Activated CD4-positive, CD25-positive, alpha-beta regulatory T cell treated with anti-CD3 and anti-CD28 coated beads, Interleukin-2, amount 50 U/mL, for 72 hours (primary cell): ENCODE measurements around the gene RPL15.

Experiments used
- DNase-seq: peaks from one replicate; pipeline ENCODE4 v3.0.0; 2021

The RPL15 gene

DNA sequence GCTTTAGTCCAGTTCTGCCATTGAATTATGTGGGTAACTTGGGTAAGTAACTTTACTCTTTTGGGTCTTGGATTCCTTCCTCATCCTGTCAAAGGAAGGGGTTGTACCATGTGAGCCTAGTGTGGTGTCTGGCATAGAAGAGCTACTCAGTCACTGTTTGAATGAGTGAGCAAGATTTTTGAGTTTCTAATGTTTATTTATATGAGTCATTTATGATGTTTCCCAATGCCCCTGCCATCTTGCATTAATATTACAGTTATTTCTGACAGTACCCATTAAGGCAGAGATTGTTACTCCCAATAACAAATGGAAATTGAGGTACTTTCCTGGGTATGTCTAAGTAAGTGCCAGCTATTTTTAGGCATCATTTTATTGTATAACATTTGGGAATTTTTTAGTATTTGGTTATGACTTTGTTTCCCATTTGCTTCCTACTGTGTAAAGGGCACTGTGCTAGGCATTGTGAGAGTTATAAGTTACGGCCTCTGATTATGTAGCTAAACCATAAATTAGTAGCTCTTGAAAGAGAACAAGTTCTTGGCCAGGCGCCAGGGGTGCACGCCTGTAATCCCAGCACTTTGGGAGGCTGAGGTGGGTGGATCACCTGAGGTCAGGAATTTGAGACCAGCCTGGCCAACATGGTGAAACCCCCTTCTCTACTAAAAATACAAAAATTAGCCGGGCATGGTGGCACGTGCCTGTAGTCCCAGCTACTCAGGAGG, 51.7 kb downstream of the RPL15 start:
- DNase-seq = no peak

DNA sequence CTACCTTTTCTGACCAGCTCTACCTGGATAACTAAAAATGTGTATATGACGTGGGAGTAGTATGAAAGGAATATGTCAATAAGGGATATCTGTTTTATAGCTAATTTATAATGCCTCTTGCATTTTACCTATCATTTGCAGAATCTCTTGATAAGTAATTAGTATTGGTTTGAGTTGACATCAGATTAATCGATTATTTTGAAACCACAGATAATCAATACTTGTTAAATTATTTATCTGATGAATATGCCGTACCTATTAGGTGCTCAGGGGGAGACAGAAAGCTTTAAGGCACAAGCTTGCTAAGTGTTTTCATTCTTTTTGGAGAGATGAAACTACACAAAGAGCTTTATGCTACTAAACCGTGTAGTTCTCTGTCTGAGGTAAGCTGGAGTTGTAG, 52.5 kb downstream of the RPL15 start:
- no peak for DNase-seq
